ENCODE results near the gene KLHL25.

DNA sequence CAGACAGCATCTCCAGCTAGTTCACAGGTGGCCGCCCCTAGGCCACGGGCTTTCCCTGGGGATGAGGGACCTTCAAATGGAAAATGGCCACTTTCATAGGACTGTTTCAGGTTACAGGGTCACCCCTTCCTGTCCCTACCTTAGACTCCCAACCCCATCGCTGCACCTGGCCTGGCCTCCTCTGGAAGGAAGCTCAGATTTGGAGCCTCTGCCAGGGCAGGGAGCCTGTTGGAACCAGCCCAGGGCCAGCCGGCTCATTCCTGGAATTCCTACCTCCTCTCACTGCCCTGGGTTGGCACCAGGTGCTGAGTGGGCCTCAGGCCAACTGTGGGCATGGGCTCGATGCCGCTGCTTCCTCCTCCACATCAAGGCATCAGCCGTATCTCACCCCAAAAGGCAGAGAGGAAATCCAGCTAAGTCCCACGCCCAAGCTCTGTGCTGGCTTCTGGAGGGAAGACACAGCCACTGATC, 42.2 kb downstream of the KLHL25 start:
- TF ChIP-seq POLR2A (IDR thresholded peaks at IDR 0.05): no peak
- TF ChIP-seq, protein P1, sequence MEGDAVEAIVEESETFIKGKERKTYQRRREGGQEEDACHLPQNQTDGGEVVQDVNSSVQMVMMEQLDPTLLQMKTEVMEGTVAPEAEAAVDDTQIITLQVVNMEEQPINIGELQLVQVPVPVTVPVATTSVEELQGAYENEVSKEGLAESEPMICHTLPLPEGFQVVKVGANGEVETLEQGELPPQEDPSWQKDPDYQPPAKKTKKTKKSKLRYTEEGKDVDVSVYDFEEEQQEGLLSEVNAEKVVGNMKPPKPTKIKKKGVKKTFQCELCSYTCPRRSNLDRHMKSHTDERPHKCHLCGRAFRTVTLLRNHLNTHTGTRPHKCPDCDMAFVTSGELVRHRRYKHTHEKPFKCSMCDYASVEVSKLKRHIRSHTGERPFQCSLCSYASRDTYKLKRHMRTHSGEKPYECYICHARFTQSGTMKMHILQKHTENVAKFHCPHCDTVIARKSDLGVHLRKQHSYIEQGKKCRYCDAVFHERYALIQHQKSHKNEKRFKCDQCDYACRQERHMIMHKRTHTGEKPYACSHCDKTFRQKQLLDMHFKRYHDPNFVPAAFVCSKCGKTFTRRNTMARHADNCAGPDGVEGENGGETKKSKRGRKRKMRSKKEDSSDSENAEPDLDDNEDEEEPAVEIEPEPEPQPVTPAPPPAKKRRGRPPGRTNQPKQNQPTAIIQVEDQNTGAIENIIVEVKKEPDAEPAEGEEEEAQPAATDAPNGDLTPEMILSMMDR (IDR thresholded peaks at IDR 0.05): no peak

All from esophagus squamous epithelium (tissue), 4 donors.